Embryonic facial prominence (tissue), 1 donor: ENCODE measurements around the gene SMOC1.

Source experiments
- DNase-seq: peaks from one replicate; pipeline ENCODE4 v3.0.0-alpha.2; 2016; ENCODE audit errors: extremely low spot score

Gene SMOC1

GRCh38 chr14:69982886-69983285 lies 103.7 kb downstream of the SMOC1 start:
- DNase-seq = no peak

- no peak for DNase-seq
These were observed 104.1 kb downstream of the SMOC1 start for GRCh38 chr14:69983317-69983716.

GRCh38 chr14:69985463-69985862 lies 106.2 kb downstream of the SMOC1 start:
- no peak for DNase-seq

- no peak for DNase-seq
These were observed 107.1 kb downstream of the SMOC1 start for GRCh38 chr14:69986336-69986735.

GRCh38 chr14:69987406-69988121 lies 108.3 kb downstream of the SMOC1 start:
- no peak for DNase-seq

GRCh38 chr14:69988979-69989378 lies 109.8 kb downstream of the SMOC1 start:
- no peak for DNase-seq

- DNase-seq = no peak
These were observed 110.4 kb downstream of the SMOC1 start for GRCh38 chr14:69989622-69990021.

- no peak for DNase-seq
These were observed 111.1 kb downstream of the SMOC1 start for GRCh38 chr14:69990323-69990722.

GRCh38 chr14:69991422-69991821 lies 112.2 kb downstream of the SMOC1 start:
- no peak for DNase-seq

GRCh38 chr14:69992564-69992963 lies 113.3 kb downstream of the SMOC1 start:
- no peak for DNase-seq

- DNase-seq = no peak
These were observed 114.1 kb downstream of the SMOC1 start for GRCh38 chr14:69993326-69993725.

GRCh38 chr14:69994002-69994401 lies 114.8 kb downstream of the SMOC1 start:
- no peak for DNase-seq

- no peak for DNase-seq
These were observed 117.0 kb downstream of the SMOC1 start for GRCh38 chr14:69996216-69996615.

GRCh38 chr14:69997849-69998248 lies 118.6 kb downstream of the SMOC1 start:
- no peak for DNase-seq

- DNase-seq = no peak
These were observed 120.1 kb downstream of the SMOC1 start for GRCh38 chr14:69999261-69999674.

- no peak for DNase-seq
These were observed 121.4 kb downstream of the SMOC1 start for GRCh38 chr14:70000601-70001000.

- no peak for DNase-seq
These were observed 123.6 kb downstream of the SMOC1 start for GRCh38 chr14:70002589-70003346.

- DNase-seq = no peak
These were observed 125.6 kb downstream of the SMOC1 start for GRCh38 chr14:70004791-70005190.

- no peak for DNase-seq
These were observed 126.1 kb downstream of the SMOC1 start for GRCh38 chr14:70005281-70005805.

- DNase-seq = no peak
These were observed 127.5 kb downstream of the SMOC1 start for GRCh38 chr14:70006699-70007098.

- DNase-seq = no peak
These were observed 129.4 kb downstream of the SMOC1 start for GRCh38 chr14:70008284-70009262.

GRCh38 chr14:70009961-70010360 lies 130.7 kb downstream of the SMOC1 start:
- no peak for DNase-seq
